Vagina (tissue), 2 donors: ENCODE measurements around the gene KRTAP21-2.

Experiments used
- POLR2A ChIP-seq, 2 donors: fragments of 450-650 bp; IDR thresholded peaks; one replicate each; pipeline ENCODE4 v1.6.1; 2017; ENCODE audit warnings: antibody characterized with exemption in 2 of 2, mild to moderate bottlenecking in 2 of 2, moderate library complexity in 2 of 2
- POLR2AphosphoS5 ChIP-seq, 2 donors: sonication (generic); formaldehyde crosslinking; IDR thresholded peaks; one replicate each; pipeline ENCODE4 v1.9.0; 2017; ENCODE audit warnings: antibody characterized with exemption in 2 of 2, mild to moderate bottlenecking in 2 of 2, low read depth in 1 of 2; ENCODE audit not compliant: insufficient read depth in 1 of 2
- TF ChIP-seq, protein P1 (sequence below), 3 experiments: fragments of 450-650 bp in 2 of 3; fragments of 200-600 bp in 1 of 3; sonication (generic) in 1 of 3; IDR thresholded peaks; one replicate each; pipeline ENCODE4 v1.5.1; 2017 to 2019; ENCODE audit warnings: antibody characterized with exemption in 3 of 3, mild to moderate bottlenecking in 2 of 3, moderate library complexity in 2 of 3

DNA sequence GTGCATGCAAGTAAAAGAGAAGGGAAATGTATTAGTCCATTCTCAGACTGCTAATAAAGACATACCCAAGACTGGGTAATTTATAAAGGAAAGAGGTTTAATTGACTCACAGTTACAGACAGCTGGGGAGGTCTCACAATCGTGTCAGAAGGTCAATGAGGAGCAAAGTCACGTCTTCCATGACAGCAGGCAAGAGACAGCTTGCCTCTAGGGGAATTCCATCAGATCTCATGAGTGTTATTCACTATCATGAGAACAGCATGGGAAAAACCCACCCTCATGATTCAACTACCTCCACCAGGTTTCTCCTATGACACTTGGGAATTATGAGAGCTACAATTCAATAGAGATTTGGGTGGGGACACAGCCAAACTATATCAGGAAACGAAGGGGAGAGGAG lies 36.6 kb downstream of the KRTAP21-2 start:
- TF ChIP-seq POLR2A (IDR thresholded peaks at IDR 0.05) (no peak), POLR2AphosphoS5 (IDR thresholded peaks at IDR 0.05; ENCODE audit: insufficient read depth in 1 of 2, low read depth in 1 of 2) (no peak)
- TF ChIP-seq, protein P1, sequence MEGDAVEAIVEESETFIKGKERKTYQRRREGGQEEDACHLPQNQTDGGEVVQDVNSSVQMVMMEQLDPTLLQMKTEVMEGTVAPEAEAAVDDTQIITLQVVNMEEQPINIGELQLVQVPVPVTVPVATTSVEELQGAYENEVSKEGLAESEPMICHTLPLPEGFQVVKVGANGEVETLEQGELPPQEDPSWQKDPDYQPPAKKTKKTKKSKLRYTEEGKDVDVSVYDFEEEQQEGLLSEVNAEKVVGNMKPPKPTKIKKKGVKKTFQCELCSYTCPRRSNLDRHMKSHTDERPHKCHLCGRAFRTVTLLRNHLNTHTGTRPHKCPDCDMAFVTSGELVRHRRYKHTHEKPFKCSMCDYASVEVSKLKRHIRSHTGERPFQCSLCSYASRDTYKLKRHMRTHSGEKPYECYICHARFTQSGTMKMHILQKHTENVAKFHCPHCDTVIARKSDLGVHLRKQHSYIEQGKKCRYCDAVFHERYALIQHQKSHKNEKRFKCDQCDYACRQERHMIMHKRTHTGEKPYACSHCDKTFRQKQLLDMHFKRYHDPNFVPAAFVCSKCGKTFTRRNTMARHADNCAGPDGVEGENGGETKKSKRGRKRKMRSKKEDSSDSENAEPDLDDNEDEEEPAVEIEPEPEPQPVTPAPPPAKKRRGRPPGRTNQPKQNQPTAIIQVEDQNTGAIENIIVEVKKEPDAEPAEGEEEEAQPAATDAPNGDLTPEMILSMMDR (IDR thresholded peaks at IDR 0.05): no peak
